ENCODE results near the gene TERT.

- TF ChIP-seq CTCF (conservative IDR thresholded peaks at IDR 0.05) (no peak), ZFX (IDR thresholded peaks at IDR 0.05) (no peak)
Observed at GRCh38 chr5:1224631-1225030, 70.2 kb downstream of the TERT start.

Measured in C4-2B (cell line).